ENCODE results near the gene ADIPOR2.
"Not testable (repeated sequence)": the region's sequence is repeated elsewhere in the genome, so short reads cannot be mapped to it uniquely, and the experiment has no call there.

- not testable (repeated sequence) for TF ChIP-seq CTCF, POLR2A (IDR thresholded peaks at IDR 0.05)
These were observed 22.0 kb downstream of the ADIPOR2 start for GRCh38 chr12:1712852-1713251.

Data from lower leg skin (tissue), 3 donors.